Keratinocyte (primary cell): Measurements from ENCODE around the gene CARMIL1. TPM values are rescaled to one million over a fixed set of nuclear protein-coding genes. Genes with fewer than 3 reads are reported as not detected.

Experiments used
- DNase-seq: peaks from one replicate; pipeline ENCODE4 v3.0.0-alpha.2; 2011; ENCODE audit warnings: low read depth, missing footprints, low spot score
- FAIRE-seq: peaks from 2 replicates; lab custom pipeline; 2011; peaks lifted over from hg19 to GRCh38; lab: Jason Lieb, UNC
- H2AFZ ChIP-seq: 2 replicates; pipeline ENCODE4 v1.6.0; 2012; ENCODE audit warnings: low read length, control low read depth, inconsistent platforms; ENCODE audit not compliant: control insufficient read depth
- H3K27ac ChIP-seq: 2 replicates; pipeline ENCODE4 v1.5.1; 2011; ENCODE audit warnings: low read length; ENCODE audit not compliant: control insufficient read depth, insufficient read depth
- H3K27me3 ChIP-seq: 3 replicates; pipeline ENCODE4 v1.6.0; 2011; ENCODE audit warnings: low read length; ENCODE audit not compliant: control insufficient read depth, insufficient read depth; ENCODE audit errors: extremely low read depth
- H3K36me3 ChIP-seq, 2 experiments: 2 replicates in 1 of 2; 3 replicates in 1 of 2; pipeline ENCODE4 v1.5.1; 2011; ENCODE audit warnings: low read length in 2 of 2, mild to moderate bottlenecking in 1 of 2; ENCODE audit not compliant: control insufficient read depth in 2 of 2, insufficient read depth in 2 of 2; ENCODE audit errors: extremely low read depth in 1 of 2
- H3K4me1 ChIP-seq: 3 replicates; pipeline ENCODE4 v1.5.1; 2011; ENCODE audit warnings: low read length; ENCODE audit not compliant: control insufficient read depth, insufficient read depth; ENCODE audit errors: extremely low read depth
- H3K4me2 ChIP-seq: 3 replicates; pipeline ENCODE4 v1.6.0; 2011; ENCODE audit warnings: low read depth, low read length; ENCODE audit not compliant: control insufficient read depth, insufficient read depth; ENCODE audit errors: extremely low read depth
- H3K4me3 ChIP-seq, 3 experiments: fragments of 200-600 bp in 1 of 3; sonication (generic) in 1 of 3; 2 replicates in 2 of 3; 3 replicates in 1 of 3; pipeline ENCODE4 v1.5.1; 2011 to 2016; ENCODE audit warnings: low read length in 3 of 3, mild to moderate bottlenecking in 3 of 3, control low read depth in 2 of 3, inconsistent platforms in 1 of 3, low read depth in 1 of 3, mixed read lengths in 1 of 3, mixed run types in 1 of 3, moderate library complexity in 1 of 3; ENCODE audit not compliant: control insufficient read depth in 2 of 3, insufficient read depth in 2 of 3; ENCODE audit errors: extremely low read depth in 1 of 3
- H3K79me2 ChIP-seq: 2 replicates; pipeline ENCODE4 v1.6.0; 2012; ENCODE audit warnings: low read length; ENCODE audit not compliant: control insufficient read depth, insufficient read depth
- H3K9ac ChIP-seq: 3 replicates; pipeline ENCODE4 v1.6.0; 2011; ENCODE audit warnings: low read length; ENCODE audit not compliant: control insufficient read depth, insufficient read depth; ENCODE audit errors: extremely low read depth
- H3K9me1 ChIP-seq: 3 replicates; pipeline ENCODE4 v1.6.0; 2011; ENCODE audit warnings: low read length; ENCODE audit not compliant: control insufficient read depth, insufficient read depth; ENCODE audit errors: extremely low read depth
- H3K9me3 ChIP-seq: 2 replicates; pipeline ENCODE4 v1.5.1; 2012; ENCODE audit warnings: low read depth, low read length; ENCODE audit not compliant: control insufficient read depth
- H4K20me1 ChIP-seq: 3 replicates; pipeline ENCODE4 v1.6.0; 2011; ENCODE audit warnings: low read length; ENCODE audit not compliant: control insufficient read depth, insufficient read depth; ENCODE audit errors: extremely low read depth
- CTCF ChIP-seq, 3 experiments: IDR thresholded peaks in 1 of 3; conservative IDR thresholded peaks in 1 of 3; optimal IDR thresholded peaks in 1 of 3; 2 replicates in 2 of 3; 3 replicates in 1 of 3; pipeline versions ENCODE3 to v1.5.1; 2011; ENCODE audit warnings: low read length in 3 of 3, mild to moderate bottlenecking in 3 of 3, moderate library complexity in 2 of 3, control low read depth in 1 of 3, inconsistent platforms in 1 of 3; ENCODE audit not compliant: insufficient read depth in 2 of 3; ENCODE audit errors: extremely low read depth in 1 of 3
- EZH2 ChIP-seq: IDR thresholded peaks from one replicate; pipeline ENCODE4 v1.6.1; 2012; ENCODE audit warnings: inconsistent platforms, mild to moderate bottlenecking, low read length, moderate library complexity
- dilution Hi-C: fragments of 300-500 bp; cut with MboI; formaldehyde crosslinking; loops from one replicate; pipeline ENCODE4 v1.7.0; 2020; ENCODE audit warnings: low sequenced_read_pairs; ENCODE audit not compliant: extremely low pct_ligation_motif_present
- polyA plus RNA-seq, 5 experiments: library from polyadenylated mRNA; depleted of rRNA in 3 of 5; stranded (reverse) in 3 of 5; stranded (forward) in 1 of 5; unstranded in 1 of 5; fragments of >200 nt; gene quantifications; 1 replicate in 1 of 5; 2 replicates in 3 of 5; 3 replicates in 1 of 5; pipeline versions ENCODE4 v1.2.1 to v1.2.3, GENCODE V29; 2011 to 2012; ENCODE audit warnings: missing spikeins in 2 of 5, low read depth in 1 of 5, low replicate concordance in 1 of 5

Gene CARMIL1
- polyA plus RNA-seq, 1 donor (not counting 4 experiments of a cell fraction or from before 2014, with no cell fraction given) = 18.9 TPM

DNA sequence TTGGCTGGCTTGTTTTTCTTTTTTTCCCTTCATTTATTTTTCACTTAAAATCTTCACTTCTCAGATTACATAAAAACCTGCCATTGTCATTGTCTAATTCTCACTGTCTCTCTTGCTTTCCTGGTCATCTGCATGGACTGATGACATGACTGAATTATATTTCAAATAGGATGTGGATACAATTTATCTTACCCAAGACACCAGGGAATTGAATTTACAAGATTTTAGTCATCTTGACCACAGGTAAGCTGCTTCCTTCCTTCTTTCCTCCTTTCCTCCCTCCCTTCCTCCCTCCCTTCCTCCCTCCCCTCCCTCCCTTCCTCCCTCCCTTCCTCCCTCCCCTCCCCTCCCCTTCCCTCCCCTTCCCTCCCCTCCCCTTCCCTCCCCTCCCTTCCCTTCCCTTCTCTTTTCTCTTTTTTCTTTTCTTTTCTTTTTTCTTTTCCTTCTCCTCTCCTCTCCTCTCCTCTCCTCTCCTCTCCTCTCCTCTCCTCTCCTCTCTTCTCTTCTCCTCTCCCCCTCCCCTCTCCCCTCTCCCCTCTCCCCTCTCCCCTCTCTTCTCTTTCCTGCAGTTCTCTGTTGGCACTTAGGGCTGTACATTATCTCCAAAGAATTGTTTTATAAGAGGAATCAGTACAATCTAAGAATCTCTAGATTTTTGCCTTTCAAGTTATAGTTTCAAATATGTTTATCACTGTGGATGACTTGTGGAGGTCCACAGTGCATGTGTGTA is 171.5 kb downstream of the CARMIL1 start:
- H3K79me2 ChIP-seq = no peaks in the 10 kb centered on the region
- H3K9ac ChIP-seq = no peak overlapping the region
- TF ChIP-seq EZH2 = no peak
- TF ChIP-seq CTCF (optimal IDR thresholded peaks at IDR 0.05 in 1 of 3, IDR thresholded peaks at IDR 0.05 in 1 of 3, conservative IDR thresholded peaks at IDR 0.05 in 1 of 3; ENCODE audit: extremely low read depth in 1 of 3, insufficient read depth in 2 of 3, low read length in 3 of 3) = no peak
- no peaks in the 10 kb centered on the region for H3K27me3 ChIP-seq
- no peaks in the 10 kb centered on the region for H4K20me1 ChIP-seq
- peaks cover 48% of the 10 kb centered on the region for H3K4me1 ChIP-seq
- DNase-seq = no peak
- dilution Hi-C loops = no loop called here
- peak; percentile 59 for FAIRE-seq
- no peak overlapping the region for H2AFZ ChIP-seq
- H3K4me3 ChIP-seq = no peak overlapping the region
- peak overlapping the region; percentile 6 for H3K4me2 ChIP-seq
- H3K9me3 ChIP-seq = no peaks in the 10 kb centered on the region
- no peaks in the 10 kb centered on the region for H3K36me3 ChIP-seq
- no peaks in the 10 kb centered on the region for H3K9me1 ChIP-seq
- H3K27ac ChIP-seq = peak overlapping the region; percentile 2

- no peaks in the 10 kb centered on the region for H3K9me3 ChIP-seq
- H3K36me3 ChIP-seq = no peaks in the 10 kb centered on the region
- no peaks in the 10 kb centered on the region for H3K27me3 ChIP-seq
- no peak overlapping the region for H3K4me2 ChIP-seq
- H3K79me2 ChIP-seq = no peaks in the 10 kb centered on the region
- H4K20me1 ChIP-seq = no peaks in the 10 kb centered on the region
- dilution Hi-C loops = no loop called here
- TF ChIP-seq EZH2 = no peak
- TF ChIP-seq CTCF (optimal IDR thresholded peaks at IDR 0.05 in 1 of 3, IDR thresholded peaks at IDR 0.05 in 1 of 3, conservative IDR thresholded peaks at IDR 0.05 in 1 of 3; ENCODE audit: extremely low read depth in 1 of 3, insufficient read depth in 2 of 3, low read length in 3 of 3) = no peak
- H2AFZ ChIP-seq = no peak overlapping the region
- FAIRE-seq = no peak
- no peak for DNase-seq
- H3K27ac ChIP-seq = no peak overlapping the region
- H3K4me3 ChIP-seq = no peak overlapping the region
- peaks cover 40% of the 10 kb centered on the region for H3K4me1 ChIP-seq
- no peak overlapping the region for H3K9ac ChIP-seq
- H3K9me1 ChIP-seq = no peaks in the 10 kb centered on the region
Observed at GRCh38 chr6:25452031-25452430, 172.9 kb downstream of the CARMIL1 start.
